ENCODE data around the gene EMP2.
A peak's percentile ranks its signal among the peaks of the same experiment; 100 is the strongest.

EMP2 gene

DNA sequence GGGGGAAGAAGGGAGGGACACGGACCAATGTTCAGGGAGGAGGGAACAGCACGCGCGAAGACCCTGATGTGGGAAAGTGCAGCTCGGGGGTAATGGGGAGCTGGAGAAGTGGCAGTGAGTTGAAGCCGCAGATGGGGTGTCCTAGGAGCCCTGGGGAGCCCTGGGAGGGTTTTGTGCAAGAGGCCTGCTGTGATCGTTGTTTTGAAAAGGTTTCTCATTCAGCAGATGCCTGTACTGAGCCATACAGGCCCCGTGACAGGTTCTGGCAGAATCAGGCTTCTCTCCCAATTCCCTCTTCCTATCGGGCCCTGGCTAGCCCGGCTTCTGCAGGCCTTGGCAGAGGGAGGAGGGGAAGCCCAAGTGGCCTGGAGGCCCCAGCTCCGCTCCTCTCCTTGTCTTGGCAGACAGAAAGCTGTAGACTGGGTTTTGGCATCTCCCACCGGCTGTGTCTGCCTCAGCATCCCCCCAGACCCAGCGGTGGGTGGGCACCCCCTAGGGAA, 38.4 kb upstream of the EMP2 start:
- no peak for TF ChIP-seq ZNF335 (tag by site-specific recombination; conservative IDR thresholded peaks at IDR 0.05)
- TF ChIP-seq ZSCAN23 (tag by site-specific recombination; IDR thresholded peaks at IDR 0.05), result no peak
- TF ChIP-seq ZNF768 (tag by site-specific recombination; IDR thresholded peaks at IDR 0.05), result no peak
- no peak for TF ChIP-seq ZNF76 (tag by site-specific recombination; IDR thresholded peaks at IDR 0.05; ENCODE audit: borderline replicate concordance, low read depth)
- TF ChIP-seq ZNF341 (tag by site-specific recombination; IDR thresholded peaks at IDR 0.05; ENCODE audit: low read depth), result no peak
- no peak for TF ChIP-seq ZNF654 (tag by site-specific recombination; IDR thresholded peaks at IDR 0.05; ENCODE audit: low read depth)
- no peak for TF ChIP-seq ZBTB49 (tag by site-specific recombination; IDR thresholded peaks at IDR 0.05; ENCODE audit: low read depth)
- TF ChIP-seq ZNF645 (tag by site-specific recombination; IDR thresholded peaks at IDR 0.05), result no peak
- TF ChIP-seq ZNF23 (tag by site-specific recombination; IDR thresholded peaks at IDR 0.05; ENCODE audit: borderline replicate concordance), result no peak
- no peak for TF ChIP-seq ZBTB17 (tag by site-specific recombination; IDR thresholded peaks at IDR 0.05)
- no peak for TF ChIP-seq KLF9 (tag by site-specific recombination; IDR thresholded peaks at IDR 0.05; ENCODE audit: low read depth)
- no peak for TF ChIP-seq ZNF600 (tag by site-specific recombination; IDR thresholded peaks at IDR 0.05)
- no peak for TF ChIP-seq MYNN (tag by site-specific recombination; IDR thresholded peaks at IDR 0.05; ENCODE audit: borderline replicate concordance)
- H3K4me1 ChIP-seq (ENCODE audit: control insufficient read depth, insufficient read depth, low read length), result peaks cover 4% of the 10 kb centered on the region; the same call in 1 of the 2 replicates
- CTCF ChIA-PET, result interaction anchor here (1.5 to 1.6 kb wide), 2 partner anchors 13 to 40 kb away, joined by 4 to 5 read pairs; no protein-coding TSS in a partner anchor
- POLR2A ChIA-PET, result no interaction called here
- H3K4me3 ChIP-seq (ENCODE audit: low read depth, low read length), result no peak overlapping the region
- no peak overlapping the region for H3K27ac ChIP-seq (ENCODE audit: extremely low read depth, low read depth, low read length)
- no peaks in the 10 kb centered on the region for H3K9me3 ChIP-seq (ENCODE audit: control insufficient read depth, insufficient read depth, low read depth, low read length)
- no peaks in the 10 kb centered on the region for H3K36me3 ChIP-seq (ENCODE audit: control insufficient read depth in 2 of 2, insufficient read depth in 1 of 2, low read length in 2 of 2)

- H3K27ac ChIP-seq (ENCODE audit: extremely low read depth, low read depth, low read length), result no peak overlapping the region
- POLR2A ChIA-PET, result no interaction called here
These were observed 37.4 kb upstream of the EMP2 start for GRCh38 chr16:10617662-10618420.

GRCh38 chr16:10616756-10617640, 36.6 kb upstream of the EMP2 start:
- Histone ChIP-seq H3K4me3 (ENCODE audit: low read depth, low read length) (no peak overlapping the region), H3K9me3 (ENCODE audit: control insufficient read depth, insufficient read depth, low read depth, low read length) (no peaks in the 10 kb centered on the region), H3K4me1 (ENCODE audit: control insufficient read depth, insufficient read depth, low read length) (peaks cover 4% of the 10 kb centered on the region; the same call in 1 of the 2 replicates), H3K27ac (ENCODE audit: extremely low read depth, low read depth, low read length) (no peak overlapping the region), H3K36me3 (ENCODE audit: control insufficient read depth in 2 of 2, insufficient read depth in 1 of 2, low read length in 2 of 2) (no peaks in the 10 kb centered on the region)
- POLR2A ChIA-PET, result no interaction called here
- CTCF ChIA-PET, result interaction anchor here (0.6 to 1.6 kb wide), 5 partner anchors 11 to 247 kb away, joined by 3 to 5 read pairs (median 3); partner anchors contain the start of gene EMP2
- TF ChIP-seq, protein P1, sequence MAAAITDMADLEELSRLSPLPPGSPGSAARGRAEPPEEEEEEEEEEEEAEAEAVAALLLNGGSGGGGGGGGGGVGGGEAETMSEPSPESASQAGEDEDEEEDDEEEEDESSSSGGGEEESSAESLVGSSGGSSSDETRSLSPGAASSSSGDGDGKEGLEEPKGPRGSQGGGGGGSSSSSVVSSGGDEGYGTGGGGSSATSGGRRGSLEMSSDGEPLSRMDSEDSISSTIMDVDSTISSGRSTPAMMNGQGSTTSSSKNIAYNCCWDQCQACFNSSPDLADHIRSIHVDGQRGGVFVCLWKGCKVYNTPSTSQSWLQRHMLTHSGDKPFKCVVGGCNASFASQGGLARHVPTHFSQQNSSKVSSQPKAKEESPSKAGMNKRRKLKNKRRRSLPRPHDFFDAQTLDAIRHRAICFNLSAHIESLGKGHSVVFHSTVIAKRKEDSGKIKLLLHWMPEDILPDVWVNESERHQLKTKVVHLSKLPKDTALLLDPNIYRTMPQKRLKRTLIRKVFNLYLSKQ (tag by site-specific recombination; IDR thresholded peaks at IDR 0.05; ENCODE audit: borderline replicate concordance), result no peak
- no peak for TF ChIP-seq ZNF175 (tag by site-specific recombination; IDR thresholded peaks at IDR 0.05)
- TF ChIP-seq SP2 (tag by site-specific recombination; IDR thresholded peaks at IDR 0.05), result peak; percentile 38
- peak; percentile 33 for TF ChIP-seq SP3 (tag by site-specific recombination; IDR thresholded peaks at IDR 0.05)
- TF ChIP-seq SCRT1 (tag by site-specific recombination; IDR thresholded peaks at IDR 0.05; ENCODE audit: borderline replicate concordance), result no peak
- no peak for TF ChIP-seq ZNF404 (tag by site-specific recombination; IDR thresholded peaks at IDR 0.05)
- TF ChIP-seq ZIC2 (tag by site-specific recombination; IDR thresholded peaks at IDR 0.05), result peak; percentile 62
- TF ChIP-seq ZNF132 (tag by site-specific recombination; IDR thresholded peaks at IDR 0.05; ENCODE audit: borderline replicate concordance), result no peak
- TF ChIP-seq ZNF624 (tag by site-specific recombination; IDR thresholded peaks at IDR 0.05), result no peak
- no peak for TF ChIP-seq KLF10 (tag by site-specific recombination; IDR thresholded peaks at IDR 0.05)
- no peak for TF ChIP-seq ZNF223 (tag by site-specific recombination; IDR thresholded peaks at IDR 0.05)

More at GRCh38 chr16:10617662-10618420, 37.4 kb upstream of the EMP2 start:
- Histone ChIP-seq H3K9me3 (ENCODE audit: control insufficient read depth, insufficient read depth, low read depth, low read length) (no peaks in the 10 kb centered on the region), H3K4me3 (ENCODE audit: low read depth, low read length) (no peak overlapping the region), H3K36me3 (ENCODE audit: control insufficient read depth in 2 of 2, insufficient read depth in 1 of 2, low read length in 2 of 2) (no peaks in the 10 kb centered on the region), H3K4me1 (ENCODE audit: control insufficient read depth, insufficient read depth, low read length) (peaks cover 4% of the 10 kb centered on the region; the same call in 1 of the 2 replicates)
- TF ChIP-seq ZNF324 (tag by site-specific recombination; IDR thresholded peaks at IDR 0.05), result no peak
- TF ChIP-seq ZNF223 (tag by site-specific recombination; IDR thresholded peaks at IDR 0.05), result no peak
- CTCF ChIA-PET, result interaction anchor here (1.0 to 1.6 kb wide), 3 partner anchors 12 to 39 kb away, joined by 3 to 5 read pairs (median 4); partner anchors contain the start of gene EMP2
